GM19468 (cell line): ENCODE results near the gene ABLIM1.

ENCODE experiments used
- ATAC-seq: cut with Tn5 transposase; IDR thresholded peaks from one replicate; pipeline ENCODE4 v1.9.1; 2021; ENCODE audit warnings: mild to moderate bottlenecking, moderate library complexity, moderate number of reproducible peaks; ENCODE audit not compliant: unreplicated experiment; ENCODE audit errors: extremely low read depth

ABLIM1 gene

GRCh38 chr10:114649217-114649903 lies 8.7 kb downstream of the ABLIM1 start:
- no peak for ATAC-seq

- ATAC-seq = no peak
Observed at GRCh38 chr10:114648368-114648767, 9.7 kb downstream of the ABLIM1 start.

- ATAC-seq = no peak
Observed at GRCh38 chr10:114647545-114648138, 10.4 kb downstream of the ABLIM1 start.

GRCh38 chr10:114646426-114646825 lies 11.6 kb downstream of the ABLIM1 start:
- ATAC-seq = no peak

DNA sequence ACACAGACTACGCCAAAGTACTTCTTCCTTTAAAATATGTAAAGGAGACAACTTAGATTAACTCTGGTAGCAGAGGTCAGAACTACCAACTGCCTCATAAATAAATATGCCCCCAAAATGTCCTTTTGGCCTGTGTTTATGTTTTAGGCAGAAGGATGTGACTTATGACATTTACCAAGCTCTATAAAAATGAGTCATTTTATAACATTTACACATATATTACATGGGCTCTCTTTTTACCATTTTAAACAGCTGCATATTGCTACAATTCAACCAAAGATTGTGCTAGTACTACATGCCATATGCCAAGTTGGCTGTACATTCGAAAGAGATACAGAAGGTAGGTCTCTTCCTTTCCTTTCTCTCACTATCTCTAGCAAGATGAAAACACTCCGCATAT lies 12.4 kb downstream of the ABLIM1 start:
- ATAC-seq = no peak

DNA sequence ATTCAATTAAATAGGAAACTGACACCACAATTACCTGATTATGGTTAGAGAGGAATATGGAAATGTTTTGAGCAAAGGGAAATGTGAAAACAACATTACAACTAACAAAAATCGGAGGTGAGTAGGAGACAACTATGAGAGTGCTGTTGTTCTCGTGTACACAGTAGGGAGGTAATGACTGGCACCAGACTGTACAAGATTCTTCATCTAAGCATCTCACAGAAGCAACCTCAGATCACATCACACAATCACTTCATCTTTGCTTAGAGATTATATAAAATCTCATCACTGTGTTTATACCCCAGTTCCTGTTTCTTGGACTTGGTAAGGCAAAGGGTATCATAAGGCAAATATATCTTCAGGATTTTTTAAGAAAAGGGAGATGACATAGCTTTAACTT lies 14.9 kb downstream of the ABLIM1 start:
- ATAC-seq = no peak

- no peak for ATAC-seq
Observed at GRCh38 chr10:114642729-114643128, 15.3 kb downstream of the ABLIM1 start.

DNA sequence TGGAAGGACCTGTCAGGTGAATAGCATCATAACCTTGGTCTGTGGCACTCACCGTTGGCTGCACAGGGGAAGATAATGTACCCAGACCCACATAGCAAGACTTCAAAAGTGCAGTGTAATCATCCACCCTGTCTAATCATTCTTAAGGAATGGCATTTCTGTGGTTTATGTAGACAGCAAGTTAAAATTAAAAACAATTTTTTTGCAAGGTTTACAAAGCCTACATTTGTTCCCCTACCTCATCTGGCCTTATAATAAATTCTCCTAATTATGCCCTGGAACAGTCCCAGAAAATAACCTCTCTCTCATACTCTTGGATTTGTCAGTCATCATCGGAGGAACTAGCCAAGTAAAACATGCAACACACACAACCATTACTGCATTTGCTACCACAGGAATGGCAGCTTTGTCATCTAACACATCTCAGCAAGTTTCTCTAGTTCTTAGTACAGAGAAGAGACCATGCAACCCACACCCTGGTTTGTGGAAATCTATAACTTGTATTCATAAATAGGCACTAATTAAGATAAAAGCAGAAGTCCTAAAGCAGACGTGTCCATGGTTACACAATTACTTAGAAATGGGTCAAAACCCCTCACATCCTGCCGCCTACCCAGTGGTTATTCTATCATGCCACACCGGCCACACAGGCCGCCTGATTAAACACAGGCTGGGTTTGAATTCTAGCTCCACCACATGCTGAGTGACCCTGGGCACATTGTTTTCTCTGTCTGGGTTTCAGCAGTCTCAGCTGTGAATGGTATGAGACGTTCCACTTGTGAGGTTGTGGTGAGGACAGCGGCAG lies 19.1 kb downstream of the ABLIM1 start:
- ATAC-seq = peak; percentile 45

- ATAC-seq = no peak
Observed at GRCh38 chr10:114635797-114636550, 22.1 kb downstream of the ABLIM1 start.

DNA sequence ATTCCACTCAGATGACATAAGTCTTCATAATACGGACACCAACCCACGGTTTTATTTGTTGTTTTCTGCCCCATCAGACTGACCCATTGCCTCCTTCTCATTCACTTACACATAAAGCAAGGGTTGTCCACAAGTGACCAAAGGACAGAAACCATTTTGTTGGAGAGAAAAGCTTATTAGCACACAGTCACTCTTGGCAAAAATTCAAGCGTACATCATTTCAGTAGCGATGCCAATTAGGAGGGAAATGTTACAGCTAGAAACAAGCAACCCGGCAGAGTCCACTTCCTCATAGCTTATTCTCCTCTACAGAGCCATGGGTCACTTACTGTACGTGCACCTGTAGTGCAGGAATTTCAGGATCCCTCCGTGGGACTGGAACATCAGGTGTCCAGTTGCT lies 23.0 kb downstream of the ABLIM1 start:
- ATAC-seq = no peak

- ATAC-seq = no peak
Observed at GRCh38 chr10:114634609-114634979, 23.5 kb downstream of the ABLIM1 start.

- ATAC-seq = no peak
Observed at GRCh38 chr10:114632869-114633715, 25.0 kb downstream of the ABLIM1 start.

GRCh38 chr10:114631666-114632417 lies 26.2 kb downstream of the ABLIM1 start:
- ATAC-seq = peak; percentile 58

GRCh38 chr10:114631090-114631665 lies 26.9 kb downstream of the ABLIM1 start:
- ATAC-seq = no peak

GRCh38 chr10:114629824-114630730 lies 28.0 kb downstream of the ABLIM1 start:
- ATAC-seq = no peak

DNA sequence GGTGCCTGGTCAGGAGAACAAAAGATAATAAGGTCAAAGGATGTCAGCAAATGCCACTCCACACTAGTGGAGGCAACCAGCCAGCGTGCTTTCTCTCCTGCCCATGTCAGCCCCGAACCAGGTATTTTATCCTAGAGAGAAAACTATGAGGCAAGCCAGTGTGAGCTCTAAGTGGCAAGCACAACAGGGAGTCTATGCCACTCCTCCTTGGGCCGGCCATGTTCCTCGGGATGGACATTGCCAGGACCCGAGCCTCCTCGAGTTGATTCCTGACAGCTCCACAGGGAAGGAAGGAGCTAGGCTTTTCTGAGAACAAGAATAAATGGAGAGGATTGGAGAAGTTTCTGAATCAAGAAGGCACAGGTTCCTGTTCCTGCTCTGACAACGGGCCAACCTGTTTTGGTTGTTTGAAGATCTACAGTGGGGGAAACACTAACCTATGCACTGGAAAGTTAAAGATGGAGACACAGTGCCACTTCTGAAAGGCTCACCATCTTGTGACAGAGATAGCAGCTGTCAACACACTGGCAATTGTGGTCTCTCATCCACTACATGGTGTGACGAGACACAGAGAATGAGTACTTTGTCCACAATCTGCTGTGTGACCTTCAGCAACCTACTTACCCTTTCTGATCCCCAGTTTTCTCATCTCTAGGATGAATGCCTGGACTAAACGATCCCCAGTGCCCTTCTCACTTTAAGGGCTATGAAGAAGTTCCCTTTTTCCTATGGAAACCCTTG lies 28.8 kb downstream of the ABLIM1 start:
- ATAC-seq = no peak

DNA sequence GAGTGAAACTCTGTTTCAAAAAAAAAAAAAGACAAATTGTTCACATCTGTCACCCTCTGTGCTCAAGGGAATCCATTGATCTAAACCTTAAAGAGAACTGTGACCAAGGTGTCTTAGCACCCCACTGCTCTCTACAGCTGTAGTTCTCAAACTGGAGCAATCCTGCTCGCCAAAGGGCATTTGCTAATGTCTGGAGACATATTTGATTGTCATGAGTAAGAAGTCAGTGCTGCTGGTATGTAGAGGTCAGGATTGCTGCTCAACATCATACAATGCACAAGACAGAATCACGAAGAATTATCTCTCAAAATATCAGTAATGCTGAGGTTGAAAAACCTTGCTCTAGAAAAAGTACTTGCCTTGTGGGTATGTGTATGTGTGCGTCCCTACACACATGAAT lies 30.0 kb downstream of the ABLIM1 start:
- ATAC-seq = no peak
